Embryonic facial prominence (tissue), 1 donor: ENCODE data around the gene LPIN3.

Experiments used
- DNase-seq: peaks from one replicate; pipeline ENCODE4 v3.0.0-alpha.2; 2016; ENCODE audit errors: extremely low spot score

LPIN3 gene

DNA sequence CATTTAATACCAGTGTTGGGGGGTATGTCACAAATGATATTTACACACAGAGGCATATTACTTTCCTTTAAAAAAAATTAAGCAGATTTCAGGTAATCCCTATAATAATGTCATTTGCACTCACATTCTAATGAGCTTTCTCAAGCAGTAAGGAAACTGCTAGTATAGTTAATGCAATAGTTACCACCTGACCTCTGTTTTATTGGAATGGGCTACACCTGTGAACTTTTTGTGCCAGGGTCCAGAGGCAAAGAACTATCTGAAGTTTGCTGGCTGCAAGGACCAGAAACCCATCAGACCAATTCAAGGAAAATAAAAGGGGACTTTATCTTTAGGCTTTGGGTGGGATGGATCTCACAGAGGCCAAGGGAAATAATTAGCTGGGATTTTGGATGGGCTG, 20.2 kb upstream of the LPIN3 start:
- DNase-seq, result no peak

DNA sequence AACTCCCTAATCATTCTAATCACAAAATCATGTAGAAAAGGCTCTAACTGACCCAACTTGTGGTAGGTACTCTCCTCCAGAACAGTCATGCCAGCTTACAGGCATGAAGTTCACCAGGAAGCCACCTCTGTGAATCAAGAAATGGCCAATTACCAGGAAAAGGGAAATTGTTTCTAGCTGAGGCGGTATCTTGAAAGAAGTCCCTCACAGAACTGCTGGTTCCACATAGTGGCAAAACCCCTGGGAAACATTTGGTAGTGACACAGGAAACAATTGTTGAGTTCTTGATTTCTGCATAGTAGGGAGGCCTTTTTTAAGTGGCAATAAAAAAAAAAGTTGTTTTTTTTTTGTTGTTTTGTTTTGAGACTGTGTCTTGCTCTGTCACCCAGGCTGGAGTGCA, 19.6 kb upstream of the LPIN3 start:
- no peak for DNase-seq

DNA sequence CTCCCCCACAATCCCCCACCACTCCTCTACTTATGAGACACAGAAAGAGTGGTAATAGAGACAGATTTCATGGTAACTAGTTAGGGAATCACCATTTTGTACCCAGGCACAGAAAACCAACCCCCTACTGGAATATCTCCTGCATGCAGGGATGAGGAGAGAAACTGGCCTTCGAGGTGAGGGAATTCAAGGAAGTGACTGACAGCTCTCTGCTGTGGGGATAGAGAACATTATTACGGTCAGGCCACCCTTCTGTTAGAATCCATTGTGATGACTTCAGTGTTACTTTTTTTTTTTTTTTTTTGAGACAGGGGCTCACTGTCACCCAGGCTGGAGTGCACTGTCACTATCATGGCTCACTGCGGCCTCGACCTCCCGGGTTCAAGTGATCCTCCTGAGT, 13.4 kb upstream of the LPIN3 start:
- DNase-seq, result no peak

DNA sequence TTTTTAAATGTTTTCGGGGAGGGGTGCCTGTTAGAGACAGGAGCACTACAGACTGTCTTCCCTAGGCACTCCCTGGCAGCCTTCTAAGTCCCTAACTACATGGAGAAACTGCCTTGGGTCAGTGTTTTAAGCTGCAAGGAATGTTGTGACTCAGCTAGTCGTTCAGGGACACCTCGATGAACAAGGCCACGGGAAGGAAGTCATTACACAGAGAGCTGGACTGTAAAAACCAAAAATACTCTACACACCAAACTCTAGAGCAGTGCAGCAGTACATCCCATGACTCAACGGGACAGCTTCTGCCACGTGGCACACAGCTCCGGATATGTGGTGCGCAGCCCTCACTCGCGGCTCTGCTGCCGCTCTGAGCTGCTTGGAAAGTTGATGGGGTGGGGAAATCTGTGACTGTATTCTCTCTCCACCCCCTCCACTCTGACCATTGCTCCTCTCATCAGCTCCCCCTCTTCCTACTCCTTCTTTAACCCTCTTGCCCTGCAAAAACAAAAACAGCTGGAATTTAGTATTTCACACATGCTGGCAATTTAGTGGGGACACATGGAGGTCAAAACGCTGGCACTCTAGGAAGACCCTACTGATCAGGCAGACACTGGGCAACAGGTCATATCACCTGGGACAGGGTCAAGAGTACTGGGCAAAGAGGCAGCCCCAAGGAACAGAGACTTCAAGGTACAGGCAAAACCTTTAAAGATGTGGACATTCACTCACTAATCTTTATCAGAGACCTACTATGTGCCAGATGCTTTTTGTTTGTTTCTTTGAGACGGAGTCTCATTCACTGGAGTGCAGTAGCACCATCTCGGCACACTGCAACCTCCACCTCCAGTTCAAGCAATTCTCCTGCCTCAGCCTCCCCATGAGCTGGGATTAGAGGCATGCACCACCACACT, 10.9 kb upstream of the LPIN3 start:
- DNase-seq, result no peak

DNA sequence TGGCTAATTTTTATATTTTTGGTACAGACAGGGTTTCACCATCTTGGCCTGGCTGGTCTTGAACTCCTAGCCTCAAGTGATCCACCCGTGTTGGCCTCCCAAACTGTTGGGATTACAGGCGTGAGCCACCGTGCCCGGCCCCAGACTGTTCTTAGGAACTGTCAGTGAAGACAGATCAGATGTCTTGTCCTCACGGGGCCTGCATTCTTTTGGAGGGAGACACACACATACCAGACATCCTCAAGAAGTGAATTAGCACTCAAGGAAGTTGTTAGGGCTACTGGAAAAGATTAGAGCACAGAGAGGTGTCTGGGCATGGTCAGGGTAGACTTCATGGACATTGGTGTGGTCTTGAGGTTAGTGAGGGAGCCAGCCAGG, 10.3 kb upstream of the LPIN3 start:
- DNase-seq, result no peak

DNA sequence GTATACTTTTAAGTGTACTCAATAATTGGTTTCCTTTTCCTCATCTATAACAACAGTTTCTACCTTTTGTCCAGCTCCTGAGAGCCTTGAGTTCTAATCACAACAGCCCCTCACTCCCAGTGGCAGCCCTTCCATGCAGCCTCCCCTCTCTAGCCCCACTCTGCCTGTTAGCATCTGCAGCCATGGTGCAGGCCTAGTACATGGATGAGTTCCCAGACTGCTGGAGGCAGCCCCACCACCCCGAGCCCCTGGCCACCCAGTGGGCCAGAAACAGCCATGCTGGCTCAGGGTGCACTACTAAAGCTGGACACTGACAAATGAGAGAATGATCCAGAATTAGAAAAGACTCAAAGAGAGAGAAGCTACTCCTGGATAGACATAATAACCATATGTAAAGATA, 9.7 kb upstream of the LPIN3 start:
- no peak for DNase-seq

DNA sequence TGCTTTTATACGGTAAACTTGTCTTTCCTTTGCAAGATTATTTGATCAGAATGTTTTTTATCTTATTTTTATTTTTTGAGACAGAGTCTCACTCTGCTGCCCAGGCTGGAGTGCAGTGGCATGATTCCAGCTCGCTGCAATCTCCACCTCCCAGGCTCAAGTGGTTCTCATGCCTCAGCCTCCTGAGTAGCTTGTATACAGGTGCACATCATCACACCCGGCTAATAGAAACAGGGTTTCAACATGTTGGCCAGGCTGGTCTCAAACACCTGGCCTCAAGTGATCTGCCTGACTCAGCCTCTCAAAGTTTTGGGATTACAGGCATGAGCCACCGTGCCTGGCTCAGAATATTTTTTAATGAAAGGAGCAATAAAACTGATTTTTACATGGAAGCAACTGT, 8.9 kb upstream of the LPIN3 start:
- DNase-seq, result no peak

DNA sequence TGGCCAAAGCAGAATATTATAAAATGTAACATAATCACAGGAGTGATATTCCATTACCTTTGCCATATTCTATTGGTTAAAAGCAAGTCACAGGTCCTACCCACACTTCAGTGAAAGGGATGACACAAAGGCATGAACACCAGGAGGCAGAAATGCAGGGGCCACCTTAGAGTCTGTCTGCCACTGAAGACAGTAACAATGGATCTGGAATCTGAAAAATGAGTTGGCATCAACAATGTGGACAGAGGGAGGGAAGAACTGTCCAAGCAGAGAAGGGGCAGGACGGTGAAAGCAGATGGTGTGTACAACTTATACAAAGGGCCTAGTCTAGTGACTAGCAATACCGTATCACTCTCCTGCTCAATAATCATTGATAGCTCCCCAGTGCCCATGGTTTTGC, 6.6 kb upstream of the LPIN3 start:
- no peak for DNase-seq

DNA sequence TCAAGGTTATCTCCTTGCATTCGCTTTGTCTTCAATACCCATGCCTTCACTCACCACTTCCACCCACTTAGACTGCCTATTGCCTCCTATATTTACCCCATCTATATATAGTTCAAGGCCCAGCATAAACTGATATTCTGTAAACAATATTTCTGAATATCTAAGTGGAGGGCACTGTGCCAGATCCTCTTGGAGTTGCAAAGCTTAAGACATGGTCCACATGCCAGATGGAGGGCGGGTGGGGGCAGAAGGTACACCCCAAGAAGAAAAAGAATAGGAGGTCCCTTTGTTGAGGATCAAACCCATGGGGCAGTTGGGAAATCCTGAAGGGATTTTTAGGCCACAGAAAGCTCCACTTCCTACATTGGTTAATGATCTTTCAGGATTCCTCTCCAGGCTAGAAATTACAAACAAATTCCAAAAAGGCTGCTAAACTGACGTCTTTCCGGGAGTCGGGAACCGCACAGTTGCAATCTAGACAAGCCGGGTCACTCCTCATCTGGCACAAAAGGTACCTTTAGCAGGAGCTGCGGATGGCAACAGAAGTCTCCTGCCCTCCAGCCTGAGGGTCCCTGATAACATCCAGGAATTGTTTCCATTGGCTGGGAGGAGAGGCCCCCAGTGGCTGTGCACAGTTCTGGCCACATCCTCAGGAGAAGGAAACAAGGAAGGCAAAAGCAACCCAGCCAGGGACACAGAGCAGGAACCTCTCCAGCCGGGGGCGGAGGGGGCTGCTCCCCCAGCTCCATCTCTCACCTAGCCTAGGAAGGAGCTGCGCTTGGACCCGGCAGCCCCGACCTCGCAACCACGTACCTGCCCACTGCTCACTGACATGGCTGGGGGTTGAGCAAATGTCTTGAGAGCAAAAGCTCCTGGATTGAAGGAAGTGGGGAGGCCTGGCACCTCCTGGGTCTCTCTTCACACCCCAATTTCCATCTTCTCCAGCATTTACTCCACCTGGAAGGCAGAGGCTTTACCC, 5.9 kb upstream of the LPIN3 start:
- DNase-seq, result no peak

DNA sequence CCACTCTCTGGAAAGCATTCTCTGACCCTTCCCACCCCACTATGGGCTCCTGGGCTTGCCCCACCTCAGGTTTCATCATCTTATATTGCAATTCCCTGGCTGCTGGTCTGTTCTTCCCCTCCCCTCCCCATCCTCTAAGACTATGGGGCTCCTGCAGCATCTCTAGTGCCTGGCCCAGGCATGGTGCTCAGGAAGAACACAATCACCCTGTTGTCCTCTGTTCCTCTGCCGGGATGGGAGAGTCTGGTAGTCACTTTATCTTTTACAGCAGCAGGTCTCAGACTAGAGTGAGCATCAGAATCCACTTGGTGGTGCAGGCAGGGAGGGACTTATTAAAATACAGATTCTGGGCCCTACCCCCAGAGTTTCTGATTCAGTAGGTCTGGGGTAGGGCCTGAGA, 5.0 kb upstream of the LPIN3 start:
- DNase-seq, result no peak

DNA sequence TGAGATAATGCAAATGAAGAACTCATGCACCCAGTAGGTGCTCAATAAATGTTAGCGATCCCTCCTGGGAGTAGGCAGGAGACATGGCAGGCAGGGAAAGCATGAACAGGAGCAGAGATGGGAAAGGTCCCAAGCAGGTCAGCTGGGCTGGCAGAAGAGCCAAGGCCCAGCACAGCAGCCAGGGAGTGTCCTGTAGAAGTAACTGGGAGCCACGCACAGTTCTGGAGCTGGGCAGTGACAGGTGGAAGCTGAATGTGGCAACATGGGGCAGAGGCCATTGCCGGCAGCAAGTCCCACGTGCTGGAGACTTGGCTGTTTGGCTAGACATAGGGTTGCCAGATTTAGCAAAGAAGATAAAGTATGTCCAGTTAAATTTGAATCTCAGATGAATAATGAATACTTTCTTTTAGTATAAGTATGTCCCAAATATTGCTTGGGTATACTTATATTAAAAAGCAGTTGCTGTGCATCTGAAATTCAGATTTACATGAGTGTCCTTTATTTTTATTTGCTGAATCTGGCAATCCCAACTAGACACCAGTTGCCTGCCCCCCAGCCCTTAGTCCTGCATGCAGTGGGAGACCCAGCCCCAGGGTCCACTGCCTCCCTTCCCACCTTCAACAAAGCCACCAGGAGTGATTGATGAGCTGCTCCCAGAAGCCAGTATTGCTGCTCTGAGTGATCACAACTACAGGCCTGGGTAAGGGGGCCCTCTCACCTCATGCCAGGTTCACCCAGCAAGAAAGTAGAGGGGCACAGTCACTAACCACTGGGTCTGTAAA, 3.7 kb upstream of the LPIN3 start:
- no peak for DNase-seq

DNA sequence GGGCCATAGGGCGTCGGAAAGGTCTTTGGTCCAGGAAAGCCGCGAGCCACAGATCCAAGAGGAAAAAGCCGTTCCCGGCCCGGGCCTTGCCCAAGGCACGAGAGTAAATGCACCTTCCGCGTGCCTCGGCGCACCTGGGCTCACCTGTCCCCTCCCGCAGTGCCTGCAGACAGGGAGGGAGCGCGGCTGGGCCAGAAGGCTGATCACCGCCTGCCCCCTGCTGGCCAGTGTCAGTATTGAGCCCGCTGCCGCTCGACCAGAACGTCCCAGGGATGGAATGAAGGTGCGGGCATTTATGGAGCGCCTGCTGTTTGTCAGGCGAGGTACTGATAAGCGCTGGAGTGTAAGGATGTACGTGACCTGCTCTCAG, 679 bp upstream of the LPIN3 start:
- peak; percentile 43 for DNase-seq

DNA sequence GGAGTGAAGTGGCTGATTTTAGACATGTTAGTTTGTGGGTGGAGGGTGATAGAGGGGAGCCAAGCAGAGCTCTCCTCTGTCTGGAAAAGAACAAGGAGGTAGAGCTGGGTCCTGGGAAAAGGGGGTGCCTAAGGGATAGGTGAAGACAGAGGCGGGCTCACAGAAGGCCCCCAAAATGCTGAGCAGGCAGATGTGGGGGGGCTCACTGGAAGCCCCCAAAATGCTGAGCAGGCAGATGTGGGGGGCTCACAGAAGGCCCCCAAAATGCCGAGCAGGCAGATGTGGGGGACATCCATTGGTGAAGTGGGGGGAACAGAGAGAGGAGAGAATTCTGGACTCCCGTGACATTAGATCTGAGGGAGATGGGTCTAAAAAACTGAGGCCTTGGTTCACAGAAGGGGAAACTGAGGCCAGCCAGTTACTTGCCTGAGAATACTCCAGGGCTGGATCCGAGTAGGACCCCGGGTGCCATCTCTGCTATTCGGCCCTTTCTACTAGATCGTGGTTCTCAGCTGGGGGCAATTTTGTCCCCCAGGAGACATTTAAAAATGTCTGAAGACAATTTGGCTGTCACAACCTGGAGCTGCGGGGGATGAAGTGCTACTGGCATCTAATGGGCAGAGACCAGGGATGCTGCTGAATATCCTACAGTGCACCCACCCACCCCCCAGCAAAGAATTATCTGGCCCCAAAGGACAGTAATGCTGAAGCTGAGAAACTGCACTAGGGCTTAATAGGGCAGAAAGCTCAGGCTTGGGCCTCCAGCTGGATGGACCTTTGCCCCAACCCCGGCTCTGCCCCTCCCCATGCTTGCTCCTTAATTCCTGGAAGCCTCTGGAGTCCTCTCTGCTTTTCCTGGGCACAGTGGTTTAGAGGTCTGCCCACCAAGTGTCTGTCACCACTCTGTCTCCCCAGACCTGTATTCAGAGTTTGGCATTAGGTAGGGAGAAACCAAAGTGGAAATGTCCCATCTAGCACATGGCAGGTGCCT, 2.1 kb downstream of the LPIN3 start:
- no peak for DNase-seq

DNA sequence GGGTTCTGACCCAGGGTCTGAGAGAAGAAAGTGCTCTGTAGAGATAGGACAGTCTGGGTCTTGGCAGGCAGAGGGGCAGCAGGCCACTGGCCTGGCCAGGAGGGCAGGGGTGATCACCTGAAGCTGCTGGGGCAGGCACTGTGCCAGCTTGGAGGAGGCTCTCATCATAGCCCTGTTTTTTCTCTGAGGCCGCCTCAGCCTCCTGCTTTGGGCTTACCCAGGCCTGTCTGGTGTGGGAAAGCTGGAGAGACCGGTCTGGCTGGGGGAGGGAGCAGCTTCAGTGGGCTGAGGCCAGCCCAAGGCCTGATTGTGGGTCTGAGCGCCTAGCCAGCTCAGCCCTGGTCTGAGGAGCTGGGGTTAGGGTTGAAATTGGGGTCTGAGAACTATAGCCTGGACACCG, 3.9 kb downstream of the LPIN3 start:
- DNase-seq, result no peak

DNA sequence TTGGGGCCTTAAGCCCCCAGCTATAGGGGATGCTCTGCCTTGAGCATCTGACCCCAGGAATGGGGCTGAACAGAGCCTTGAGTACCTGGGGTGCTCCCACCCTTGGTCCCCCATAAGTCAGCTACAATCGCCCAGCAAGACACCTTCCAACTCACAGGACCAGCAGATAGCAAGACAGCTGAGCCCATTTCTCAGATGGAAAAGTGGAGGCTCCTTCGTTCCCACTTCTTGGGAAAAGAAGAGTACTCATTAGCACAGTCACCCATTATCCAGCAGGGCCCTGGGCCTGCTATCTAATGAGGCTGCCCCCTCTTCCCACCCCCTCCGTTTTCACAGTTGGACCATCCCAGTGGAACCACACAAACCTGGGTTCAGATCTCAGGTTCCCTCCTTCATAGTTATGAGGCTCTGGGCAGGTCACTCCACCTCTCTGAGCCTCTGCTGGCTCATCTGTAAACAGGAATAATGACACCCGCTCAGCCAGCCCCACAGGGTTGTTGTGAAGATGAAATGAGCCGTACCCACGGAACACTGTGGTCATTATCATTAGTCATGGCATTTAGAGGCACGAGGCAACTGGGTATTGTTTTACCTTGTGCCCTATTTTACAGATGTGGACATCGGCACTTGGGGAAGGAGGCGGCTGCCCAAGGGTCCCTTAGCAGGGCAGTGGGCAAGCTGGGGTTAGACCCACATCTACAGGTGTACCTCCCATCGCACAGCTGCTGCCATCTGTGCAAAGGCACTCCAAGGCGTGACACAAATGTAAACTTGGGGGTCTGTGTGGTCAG, 4.5 kb downstream of the LPIN3 start:
- no peak for DNase-seq

DNA sequence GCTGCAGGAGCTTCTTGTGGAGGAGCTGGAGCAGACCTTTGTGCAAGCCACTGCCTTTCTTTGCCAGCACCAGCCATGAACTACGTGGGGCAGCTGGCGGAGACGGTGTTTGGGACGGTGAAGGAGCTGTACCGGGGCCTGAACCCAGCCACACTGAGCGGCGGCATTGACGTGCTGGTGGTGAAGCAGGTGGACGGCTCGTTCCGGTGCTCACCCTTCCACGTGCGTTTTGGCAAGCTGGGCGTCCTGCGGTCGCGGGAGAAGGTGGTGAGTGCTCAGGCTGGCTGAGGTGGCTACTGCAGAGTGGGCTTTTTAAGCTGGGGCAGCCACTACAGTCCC, 5.1 kb downstream of the LPIN3 start:
- DNase-seq, result no peak

DNA sequence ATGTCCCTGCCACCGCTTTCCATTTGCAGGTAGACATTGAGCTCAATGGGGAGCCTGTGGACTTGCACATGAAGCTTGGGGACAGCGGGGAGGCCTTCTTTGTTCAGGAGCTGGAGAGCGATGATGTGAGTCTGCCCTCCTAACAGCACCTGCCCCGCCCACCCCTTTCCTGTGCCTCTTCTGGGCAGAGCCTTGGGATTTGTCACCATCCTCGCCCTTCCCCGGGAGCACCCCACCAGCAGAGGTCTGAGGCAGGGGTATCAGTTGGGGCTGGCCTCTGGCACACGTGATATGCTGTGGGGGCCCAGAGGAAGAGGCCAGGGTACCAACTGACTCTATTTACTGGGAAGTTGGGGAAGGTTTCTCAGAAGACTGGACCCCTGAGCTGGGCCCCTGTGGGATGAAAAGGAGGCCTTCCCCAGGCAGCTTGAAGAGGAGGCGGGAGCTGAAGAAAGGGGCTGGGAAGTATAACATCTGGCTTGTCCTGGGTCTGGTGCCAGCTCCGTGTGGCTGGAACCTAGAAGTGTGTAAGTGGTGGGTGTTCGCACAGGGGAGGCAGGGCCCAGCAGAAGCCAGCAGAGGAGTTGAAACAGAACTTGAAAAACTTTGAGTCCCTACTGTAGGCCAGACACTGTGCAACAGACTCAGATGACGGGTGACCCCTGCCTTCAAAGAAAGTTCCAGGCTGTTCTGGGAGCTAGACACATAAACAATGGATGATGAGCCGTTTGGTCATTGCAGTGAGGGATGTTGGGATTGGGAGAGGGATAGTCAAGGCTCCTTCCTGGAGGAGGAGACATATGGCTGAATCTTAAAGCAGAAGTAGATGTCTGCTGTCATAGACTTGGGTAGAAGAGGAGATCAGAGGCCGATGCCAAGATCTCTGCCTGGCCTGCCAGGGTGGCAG, 7.2 kb downstream of the LPIN3 start:
- DNase-seq, result no peak

DNA sequence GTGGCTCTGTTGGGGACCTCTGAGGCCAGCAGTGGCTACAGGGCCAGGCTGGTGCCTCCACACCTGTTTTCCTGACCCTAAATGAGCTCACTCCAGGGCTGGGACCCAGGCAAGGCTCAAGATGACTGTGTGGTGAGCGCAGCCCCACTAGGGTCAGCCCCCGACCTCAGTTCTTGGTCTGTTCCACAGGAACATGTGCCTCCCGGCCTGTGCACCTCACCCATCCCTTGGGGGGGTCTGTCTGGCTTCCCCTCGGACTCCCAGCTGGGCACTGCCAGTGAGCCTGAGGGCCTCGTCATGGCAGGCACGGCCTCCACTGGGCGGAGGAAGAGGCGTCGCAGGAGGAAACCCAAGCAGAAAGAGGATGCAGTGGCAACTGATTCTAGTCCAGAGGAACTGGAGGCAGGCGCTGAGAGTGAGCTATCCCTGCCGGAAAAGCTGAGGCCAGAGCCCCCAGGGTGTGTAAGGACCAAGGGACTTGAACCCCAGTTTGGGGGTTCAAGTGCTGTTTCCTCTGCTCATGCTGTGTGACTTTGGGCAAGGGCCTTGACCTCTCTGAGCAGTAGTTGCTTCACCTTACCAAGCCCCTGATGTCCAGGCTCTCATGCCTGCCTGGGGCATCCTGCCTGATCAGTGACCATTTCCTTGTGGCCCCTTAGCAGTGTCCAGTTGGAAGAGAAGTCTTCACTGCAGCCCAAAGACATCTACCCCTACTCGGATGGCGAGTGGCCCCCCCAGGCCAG, 8.0 kb downstream of the LPIN3 start:
- no peak for DNase-seq
